GM12873 (cell line): ENCODE measurements around the gene GCDH.

ENCODE experiments used
- CTCF ChIP-seq: IDR thresholded peaks from 2 replicates; pipeline ENCODE4 v1.5.1; 2012; ENCODE audit warnings: low read depth, mild to moderate bottlenecking, moderate library complexity, low read length, control low read depth; ENCODE audit not compliant: insufficient read depth; ENCODE audit errors: missing control alignments

GCDH gene

DNA sequence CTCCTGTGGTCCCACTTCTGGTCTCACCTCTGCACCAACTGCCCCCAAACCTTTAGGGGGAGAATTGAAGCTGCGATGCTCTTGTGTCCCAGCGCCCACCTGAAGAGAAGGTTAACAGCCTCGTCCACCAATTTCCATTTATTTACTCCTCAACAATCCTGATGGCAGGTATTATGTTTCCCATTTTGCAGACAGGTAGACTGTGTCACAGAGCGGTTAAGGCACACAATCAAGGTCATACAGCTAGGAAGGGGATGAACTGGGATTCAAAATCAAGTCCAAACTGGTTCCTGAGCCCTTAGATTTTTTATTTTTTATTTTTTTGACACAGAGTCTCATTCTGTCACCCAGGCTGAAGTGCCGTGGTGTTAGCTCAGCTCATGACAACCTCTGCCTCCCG, 15.9 kb upstream of the GCDH start:
- no peak for TF ChIP-seq CTCF

- no peak for TF ChIP-seq CTCF
Measured at GRCh38 chr19:12880551-12881171, 10.3 kb upstream of the GCDH start.

GRCh38 chr19:12881172-12881808, 9.7 kb upstream of the GCDH start, which contains the start of gene DNASE2:
Gene DNASE2 (minus strand): TSS chr19:12881449. CDS start chr19:12881375, 74 bp downstream.
- no peak for TF ChIP-seq CTCF

DNA sequence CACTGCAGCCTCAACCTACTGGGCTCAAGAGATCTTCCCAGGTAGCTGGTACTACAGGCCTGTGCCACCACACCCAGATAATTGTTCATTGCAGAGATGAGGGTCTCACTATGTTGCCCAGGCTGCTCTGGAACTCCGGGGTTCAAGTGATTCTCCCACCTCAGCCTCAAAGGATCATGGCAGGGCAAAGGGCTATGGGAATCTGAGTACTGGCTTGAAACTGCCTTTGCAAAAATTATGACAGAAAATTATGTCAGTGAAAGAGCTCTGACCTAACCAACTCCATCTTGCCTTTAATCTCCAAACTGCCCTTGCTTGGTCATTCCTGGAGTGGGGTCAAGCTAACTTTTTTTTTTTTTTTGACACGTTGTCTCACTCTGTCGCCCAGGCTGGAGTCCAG, 8.4 kb upstream of the GCDH start:
- no peak for TF ChIP-seq CTCF

DNA sequence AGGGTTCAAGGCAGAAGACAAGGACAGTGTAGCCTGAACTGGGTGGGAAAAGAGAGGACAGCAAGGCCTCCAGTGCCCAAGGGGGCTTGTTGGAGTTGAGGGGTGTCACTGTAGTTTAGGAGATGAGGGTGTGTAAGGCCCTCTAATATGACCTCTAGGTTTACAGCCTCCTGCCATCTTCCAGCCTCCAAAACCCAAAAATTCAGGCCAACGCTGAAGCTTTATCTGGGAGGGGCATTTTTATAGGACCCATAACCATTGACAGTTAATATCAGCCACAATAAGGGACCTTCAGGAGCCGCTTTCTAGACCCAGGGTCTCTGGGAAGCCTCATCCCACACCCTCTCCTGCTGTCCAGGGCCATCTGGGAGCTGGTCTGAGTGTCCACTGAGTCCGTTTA, 6.8 kb upstream of the GCDH start:
- no peak for TF ChIP-seq CTCF

DNA sequence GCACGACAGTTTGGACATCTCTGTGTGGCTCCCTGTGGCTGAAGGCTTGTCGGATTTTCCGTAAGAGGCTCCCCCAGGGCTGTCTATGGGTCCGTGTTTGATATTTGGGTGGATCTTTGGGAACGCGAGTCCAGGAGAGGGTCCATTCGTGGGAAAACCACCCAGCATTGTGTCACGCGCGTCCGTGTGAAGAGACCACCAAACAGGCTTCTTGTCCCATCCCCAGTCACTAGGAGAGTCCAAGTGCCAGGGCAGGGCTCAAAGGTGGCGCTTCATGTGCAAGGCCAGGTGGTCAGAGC, 6.4 kb upstream of the GCDH start:
- TF ChIP-seq CTCF: no peak

DNA sequence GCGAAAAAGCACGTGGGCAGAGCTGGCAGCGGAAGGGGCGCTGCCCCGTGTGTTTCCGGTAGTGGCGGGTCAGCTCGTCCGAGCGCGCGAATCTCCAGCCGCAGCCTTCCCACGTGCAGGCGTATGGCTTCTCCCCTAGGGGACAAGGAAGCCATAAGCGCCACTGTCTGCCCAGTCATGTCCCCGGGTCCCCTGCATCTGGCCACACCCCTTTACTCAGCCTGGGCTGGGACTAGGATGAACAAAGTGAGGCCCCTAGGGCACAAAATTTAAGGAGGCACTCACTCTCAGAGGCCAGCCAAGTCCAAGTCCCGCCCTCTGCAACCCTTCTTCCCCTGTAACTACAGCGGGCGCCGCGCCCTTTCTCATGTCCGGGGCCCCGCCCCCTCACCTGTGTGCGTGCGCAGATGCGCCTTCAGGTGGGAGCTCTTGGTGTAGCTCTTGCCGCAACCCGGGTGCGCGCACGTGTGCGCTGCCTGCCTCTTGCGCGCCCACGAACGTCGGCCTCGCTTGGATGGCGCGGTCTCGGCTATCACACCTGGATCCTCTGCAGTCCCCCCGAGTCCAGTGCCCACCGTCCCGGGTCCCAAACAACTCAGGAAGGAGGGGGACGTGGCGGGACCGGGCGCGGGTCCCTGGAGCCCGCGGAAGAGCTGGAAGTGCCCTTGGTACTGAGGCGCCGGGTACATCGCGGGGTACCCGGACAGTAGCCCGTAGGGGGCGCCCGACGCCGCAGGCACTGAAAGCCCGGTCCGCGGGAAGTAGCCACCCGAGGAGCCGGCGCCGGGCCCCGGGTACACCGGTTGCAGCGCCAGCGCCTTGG, 5.8 kb upstream of the GCDH start:
- TF ChIP-seq CTCF: peak; percentile 71
